Measurements from ENCODE around the gene PRSS2. TPM values are rescaled to one million over a fixed set of nuclear protein-coding genes. Genes with fewer than 3 reads are reported as not detected.
"Not testable (repeated sequence)": the region's sequence is repeated elsewhere in the genome, so short reads cannot be mapped to it uniquely, and the experiment has no call there.

PRSS2 gene
- total RNA-seq, 1 experiment from 2014 or later, result not detected

GRCh38 chr7:142762104-142762503, 8.7 kb upstream of the PRSS2 start:
- TF ChIP-seq, protein P1, sequence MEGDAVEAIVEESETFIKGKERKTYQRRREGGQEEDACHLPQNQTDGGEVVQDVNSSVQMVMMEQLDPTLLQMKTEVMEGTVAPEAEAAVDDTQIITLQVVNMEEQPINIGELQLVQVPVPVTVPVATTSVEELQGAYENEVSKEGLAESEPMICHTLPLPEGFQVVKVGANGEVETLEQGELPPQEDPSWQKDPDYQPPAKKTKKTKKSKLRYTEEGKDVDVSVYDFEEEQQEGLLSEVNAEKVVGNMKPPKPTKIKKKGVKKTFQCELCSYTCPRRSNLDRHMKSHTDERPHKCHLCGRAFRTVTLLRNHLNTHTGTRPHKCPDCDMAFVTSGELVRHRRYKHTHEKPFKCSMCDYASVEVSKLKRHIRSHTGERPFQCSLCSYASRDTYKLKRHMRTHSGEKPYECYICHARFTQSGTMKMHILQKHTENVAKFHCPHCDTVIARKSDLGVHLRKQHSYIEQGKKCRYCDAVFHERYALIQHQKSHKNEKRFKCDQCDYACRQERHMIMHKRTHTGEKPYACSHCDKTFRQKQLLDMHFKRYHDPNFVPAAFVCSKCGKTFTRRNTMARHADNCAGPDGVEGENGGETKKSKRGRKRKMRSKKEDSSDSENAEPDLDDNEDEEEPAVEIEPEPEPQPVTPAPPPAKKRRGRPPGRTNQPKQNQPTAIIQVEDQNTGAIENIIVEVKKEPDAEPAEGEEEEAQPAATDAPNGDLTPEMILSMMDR (IDR thresholded peaks at IDR 0.05; ENCODE audit: unreplicated experiment), result no peak
- POLR2A ChIA-PET, result no interaction called here
- no peak overlapping the region for H3K27ac Mint-ChIP-seq (ENCODE audit: low read depth, unreplicated experiment)
- CTCF ChIA-PET, result interaction anchor here (0.6 to 1.5 kb wide), 5 partner anchors 21 to 266 kb away, joined by 3 to 4 read pairs (median 3); no protein-coding TSS in a partner anchor
- H3K4me1 Mint-ChIP-seq (ENCODE audit: insufficient read depth, unreplicated experiment), result peaks cover 20% of the 10 kb centered on the region
- intact Hi-C loops (cut with micrococcal nuclease), result no loop called here
- no peak for DNase-seq (ENCODE audit: unreplicated experiment)
- H3K27me3 Mint-ChIP-seq (ENCODE audit: insufficient read depth, unreplicated experiment), result peaks cover 98% of the 10 kb centered on the region
- no TSS peak for BruUV-seq (replicated peaks)
- H3K4me3 Mint-ChIP-seq (ENCODE audit: unreplicated experiment), result no peak overlapping the region
- H3K36me3 Mint-ChIP-seq (ENCODE audit: insufficient read depth, unreplicated experiment), result no peaks in the 10 kb centered on the region
- no peaks in the 10 kb centered on the region for H3K9me3 Mint-ChIP-seq (ENCODE audit: unreplicated experiment)

GRCh38 chr7:142767451-142767850, 3.3 kb upstream of the PRSS2 start:
- TF ChIP-seq, protein P1 (IDR thresholded peaks at IDR 0.05; ENCODE audit: unreplicated experiment), result no peak
- no TSS peak for BruUV-seq (replicated peaks)
- ChIA-PET CTCF (interaction anchor here (0.7 to 2.7 kb wide), 3 partner anchors 16 to 791 kb away, joined by 3 to 9 read pairs (median 4); no protein-coding TSS in a partner anchor), POLR2A (no interaction called here)
- H3K27me3 Mint-ChIP-seq (ENCODE audit: insufficient read depth, unreplicated experiment), result peaks cover 86% of the 10 kb centered on the region
- no peaks in the 10 kb centered on the region for H3K36me3 Mint-ChIP-seq (ENCODE audit: insufficient read depth, unreplicated experiment)
- no peaks in the 10 kb centered on the region for H3K4me1 Mint-ChIP-seq (ENCODE audit: insufficient read depth, unreplicated experiment)
- no peak overlapping the region for H3K4me3 Mint-ChIP-seq (ENCODE audit: unreplicated experiment)
- H3K27ac Mint-ChIP-seq (ENCODE audit: low read depth, unreplicated experiment), result no peak overlapping the region
- DNase-seq (ENCODE audit: unreplicated experiment), result no peak
- H3K9me3 Mint-ChIP-seq (ENCODE audit: unreplicated experiment), result no peaks in the 10 kb centered on the region
- intact Hi-C loops (cut with micrococcal nuclease), result no loop called here

DNA sequence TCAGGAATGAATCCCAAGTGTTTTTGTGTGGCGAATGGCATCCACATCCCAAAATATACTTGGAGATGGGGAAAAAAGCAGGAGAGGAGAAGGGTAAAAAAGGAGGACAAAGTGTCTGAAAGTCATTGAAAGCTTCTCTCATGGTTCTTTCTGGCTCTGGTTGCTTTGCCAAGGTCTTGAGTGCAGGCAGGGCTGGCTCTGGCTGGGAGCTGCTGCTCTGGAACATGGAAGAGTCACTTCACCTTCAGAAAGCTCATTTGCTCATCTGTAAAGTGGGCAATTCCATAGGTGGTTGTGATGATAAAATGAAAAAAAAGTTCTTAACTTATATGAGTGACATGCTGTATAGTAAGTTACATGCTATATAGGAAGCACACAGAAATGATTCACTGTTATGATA, 2.9 kb upstream of the PRSS2 start:
- no peak overlapping the region for H3K4me3 Mint-ChIP-seq (ENCODE audit: unreplicated experiment)
- intact Hi-C loops (cut with micrococcal nuclease), result no loop called here
- DNase-seq (ENCODE audit: unreplicated experiment), result no peak
- TF ChIP-seq, protein P1 (IDR thresholded peaks at IDR 0.05; ENCODE audit: unreplicated experiment), result no peak
- H3K4me1 Mint-ChIP-seq (ENCODE audit: insufficient read depth, unreplicated experiment), result no peaks in the 10 kb centered on the region
- ChIA-PET CTCF (interaction anchor here (0.7 to 5.8 kb wide), 4 partner anchors 15 to 792 kb away, joined by 3 to 35 read pairs (median 6); no protein-coding TSS in a partner anchor), POLR2A (no interaction called here)
- no peaks in the 10 kb centered on the region for H3K36me3 Mint-ChIP-seq (ENCODE audit: insufficient read depth, unreplicated experiment)
- H3K27me3 Mint-ChIP-seq (ENCODE audit: insufficient read depth, unreplicated experiment), result peaks cover 82% of the 10 kb centered on the region
- H3K27ac Mint-ChIP-seq (ENCODE audit: low read depth, unreplicated experiment), result no peak overlapping the region
- no peaks in the 10 kb centered on the region for H3K9me3 Mint-ChIP-seq (ENCODE audit: unreplicated experiment)
- no TSS peak for BruUV-seq (replicated peaks)

DNA sequence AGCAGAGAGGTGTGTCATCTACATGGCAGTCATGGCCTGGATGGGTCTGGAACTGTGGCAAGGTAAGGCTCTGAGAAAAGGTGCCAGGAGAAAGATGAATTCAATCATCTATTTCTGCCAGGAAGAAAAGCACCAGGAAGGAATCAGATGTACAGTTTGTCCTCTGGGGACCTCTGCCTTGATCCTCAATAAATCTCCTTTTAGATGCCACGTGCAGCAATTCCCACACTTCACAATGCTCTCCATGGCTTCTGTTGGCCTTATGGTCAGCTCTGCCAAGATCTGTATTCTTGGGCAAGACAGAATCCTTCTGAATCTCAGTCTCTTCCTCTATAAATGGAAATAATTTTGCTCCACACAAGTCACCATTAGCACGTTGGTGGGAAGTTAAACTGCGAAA, 1.9 kb upstream of the PRSS2 start:
- peaks cover 82% of the 10 kb centered on the region for H3K27me3 Mint-ChIP-seq (ENCODE audit: insufficient read depth, unreplicated experiment)
- H3K9me3 Mint-ChIP-seq (ENCODE audit: unreplicated experiment); H3K36me3 Mint-ChIP-seq (ENCODE audit: insufficient read depth, unreplicated experiment); BruUV-seq (replicated peaks); H3K4me3 Mint-ChIP-seq (ENCODE audit: unreplicated experiment); intact Hi-C loops (cut with micrococcal nuclease); H3K4me1 Mint-ChIP-seq (ENCODE audit: insufficient read depth, unreplicated experiment); POLR2A ChIA-PET; DNase-seq (ENCODE audit: unreplicated experiment); H3K27ac Mint-ChIP-seq (ENCODE audit: low read depth, unreplicated experiment): not testable (repeated sequence)
- CTCF ChIA-PET, result interaction anchor here (5.8 kb wide), 1 partner anchor 14 kb away, joined by 35 read pairs; no protein-coding TSS in a partner anchor

GRCh38 chr7:142771353-142771723, 568 bp downstream of the PRSS2 start:
- DNase-seq (ENCODE audit: unreplicated experiment), result peak; percentile 30
- Mint-ChIP-seq H3K27me3 (ENCODE audit: insufficient read depth, unreplicated experiment) (peaks cover 63% of the 10 kb centered on the region), H3K27ac (ENCODE audit: low read depth, unreplicated experiment) (no peak overlapping the region), H3K4me1 (ENCODE audit: insufficient read depth, unreplicated experiment) (peaks cover 13% of the 10 kb centered on the region), H3K4me3 (ENCODE audit: unreplicated experiment) (no peak overlapping the region), H3K9me3 (ENCODE audit: unreplicated experiment) (no peaks in the 10 kb centered on the region), H3K36me3 (ENCODE audit: insufficient read depth, unreplicated experiment) (no peaks in the 10 kb centered on the region)
- TF ChIP-seq, protein P1 (IDR thresholded peaks at IDR 0.05; ENCODE audit: unreplicated experiment), result no peak
- ChIA-PET POLR2A (no interaction called here), CTCF (interaction anchor here (0.7 to 5.8 kb wide), 7 partner anchors 12 to 292 kb away, joined by 3 to 35 read pairs (median 4); no protein-coding TSS in a partner anchor)
- intact Hi-C loops (cut with micrococcal nuclease), result no loop called here
- BruUV-seq (replicated peaks), result no TSS peak

Measured in MCF 10A (cell line).